Embryonic facial prominence (tissue), 1 donor: ENCODE data around the gene TMEM248.
"Not testable (repeated sequence)": the region's sequence is repeated elsewhere in the genome, so short reads cannot be mapped to it uniquely, and the experiment has no call there.

Experiments
- DNase-seq: peaks from one replicate; pipeline ENCODE4 v3.0.0-alpha.2; 2016; ENCODE audit errors: extremely low spot score

TMEM248 gene

DNA sequence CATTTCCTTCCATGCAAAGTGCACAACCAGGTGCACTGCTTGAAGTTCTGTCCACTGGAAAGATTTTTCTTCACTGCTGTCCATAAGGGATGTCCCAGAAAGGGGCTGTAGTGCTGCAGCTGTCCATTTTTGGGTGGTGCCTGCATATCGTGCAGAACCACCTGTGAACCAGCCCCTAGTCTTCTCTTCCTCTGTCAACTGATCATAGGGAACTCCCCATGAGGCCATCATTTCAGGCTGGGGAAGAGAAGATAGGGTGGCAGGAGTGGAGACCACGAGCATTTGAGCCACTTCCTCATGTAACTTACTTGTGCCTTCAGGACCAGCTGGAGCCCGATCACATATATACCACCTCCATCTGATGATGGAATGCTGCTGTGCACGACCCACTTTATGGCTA, 12.4 kb upstream of the TMEM248 start:
- DNase-seq: not testable (repeated sequence)

DNA sequence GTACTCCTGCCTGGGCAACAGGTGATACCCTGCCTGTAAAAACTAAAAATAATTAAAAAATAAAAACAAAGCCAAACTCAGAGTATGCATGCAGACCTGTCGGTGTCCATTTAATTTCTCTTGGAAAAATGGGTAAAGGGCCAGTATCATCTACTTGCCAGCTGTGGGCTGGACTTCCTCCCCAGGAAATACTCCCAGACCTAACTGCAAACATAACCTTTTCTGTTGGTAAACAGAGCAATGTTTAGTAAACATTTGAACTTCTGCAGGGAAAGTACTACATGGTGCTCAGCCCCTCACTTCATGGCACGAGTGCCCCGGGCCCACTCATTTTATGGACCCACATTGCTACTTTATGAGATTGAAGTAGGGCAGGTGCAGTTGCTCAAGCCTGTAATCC, 10.2 kb upstream of the TMEM248 start:
- no peak for DNase-seq

DNA sequence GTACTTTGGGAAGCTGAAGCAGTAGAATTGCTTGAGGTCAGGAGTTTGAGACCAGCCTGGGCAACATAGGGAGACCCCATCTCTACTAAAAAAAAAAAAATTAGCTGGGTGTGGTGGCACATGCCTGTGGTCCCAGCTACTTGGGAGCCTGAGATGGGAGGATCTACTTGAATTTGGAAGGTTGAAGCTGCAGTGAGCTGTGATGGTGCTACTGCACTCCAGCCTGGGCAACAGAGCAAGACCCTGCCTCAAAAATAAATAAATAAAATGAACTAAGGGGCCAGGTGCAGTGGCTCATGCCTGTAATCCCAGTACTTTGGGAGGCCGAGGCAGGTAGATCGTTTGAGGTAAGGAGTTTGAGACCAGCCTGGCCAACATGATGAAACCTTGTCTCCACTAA, 9.8 kb upstream of the TMEM248 start:
- not testable (repeated sequence) for DNase-seq

DNA sequence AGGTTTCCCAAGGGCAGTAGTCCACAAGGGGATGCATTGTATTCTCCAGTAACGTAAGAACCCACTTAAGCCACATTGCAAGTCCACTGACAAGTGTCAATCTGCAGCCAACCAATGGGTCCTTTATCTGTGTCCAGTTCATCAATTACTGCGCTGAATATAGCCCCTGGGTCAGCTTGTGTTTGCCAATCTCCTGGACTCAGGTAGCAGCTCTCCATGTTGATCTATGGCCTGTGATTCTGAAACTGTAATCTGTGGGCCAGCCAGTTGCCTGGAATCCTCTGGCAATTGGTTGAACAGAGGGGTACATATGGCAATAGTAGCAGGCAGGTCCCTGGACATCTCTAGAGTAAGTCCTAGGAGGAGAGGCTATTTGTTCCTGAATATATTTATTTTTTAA, 8.8 kb upstream of the TMEM248 start:
- DNase-seq: no peak

DNA sequence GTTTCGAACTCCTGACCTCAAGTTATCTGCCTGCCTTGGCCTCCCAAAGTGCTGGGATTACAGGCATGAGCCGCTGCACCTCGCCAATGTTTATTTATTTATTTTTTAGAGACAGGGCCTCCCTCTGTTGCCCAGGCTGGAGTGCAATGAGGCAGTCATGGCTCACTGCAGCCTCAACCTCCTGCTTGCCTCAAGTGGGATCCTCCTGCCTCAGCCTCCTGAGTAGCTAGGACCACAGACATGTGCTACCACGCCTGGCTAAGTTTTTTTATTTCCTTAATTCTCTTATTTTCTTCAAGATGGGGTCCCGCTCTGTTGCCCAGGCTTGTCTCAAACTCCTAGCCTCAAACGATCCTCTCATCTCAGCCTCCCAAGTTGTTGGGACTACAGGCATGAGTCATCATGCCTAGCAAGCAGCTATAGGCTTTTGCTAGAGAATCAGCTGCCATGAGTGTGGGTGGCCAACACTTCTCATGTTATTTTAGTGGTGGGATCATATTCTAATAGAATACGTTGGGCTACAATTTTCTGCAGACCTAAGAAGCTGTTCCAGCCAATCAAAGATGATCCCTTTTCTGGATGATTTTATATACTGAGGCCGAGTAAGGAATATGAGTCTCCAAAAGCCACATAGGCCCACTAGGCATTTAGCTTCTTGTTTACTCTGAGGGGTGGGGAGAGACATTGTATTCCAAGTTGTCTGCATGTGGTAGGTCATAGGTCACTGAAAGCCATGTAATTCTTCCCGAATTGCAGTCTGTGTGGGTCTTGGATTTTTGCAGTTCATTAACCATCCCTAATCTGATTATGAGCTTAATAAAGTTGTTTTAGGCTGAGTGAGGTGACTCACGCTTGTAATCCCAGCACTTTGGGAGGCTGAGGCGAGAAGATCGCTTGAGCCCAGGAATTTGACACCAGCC, 7.6 kb upstream of the TMEM248 start:
- no peak for DNase-seq

DNA sequence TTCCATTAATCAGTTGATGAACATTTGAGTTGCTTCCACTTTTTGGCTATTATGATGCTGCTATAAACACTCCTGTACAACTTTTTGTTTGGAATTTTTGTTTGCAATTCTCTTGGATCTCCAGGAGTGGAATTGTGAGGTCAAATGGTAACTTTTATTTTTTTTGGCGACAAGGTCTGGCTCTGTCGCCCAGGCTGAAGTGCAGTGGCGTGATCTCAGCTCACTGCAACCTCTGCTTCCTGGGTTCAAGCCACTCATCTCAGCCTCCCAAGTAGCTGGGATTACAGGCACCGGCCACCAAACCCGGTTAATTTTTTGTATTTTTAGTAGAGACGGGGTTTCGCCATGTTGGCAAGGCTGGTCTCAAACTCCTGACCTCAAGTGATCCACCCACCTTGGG, 3.1 kb upstream of the TMEM248 start:
- not testable (repeated sequence) for DNase-seq

- DNase-seq: no peak
Measured at GRCh38 chr7:66919304-66919703, 1.7 kb upstream of the TMEM248 start.

- no peak for DNase-seq
Measured at GRCh38 chr7:66919704-66920103, 1.3 kb upstream of the TMEM248 start.

DNA sequence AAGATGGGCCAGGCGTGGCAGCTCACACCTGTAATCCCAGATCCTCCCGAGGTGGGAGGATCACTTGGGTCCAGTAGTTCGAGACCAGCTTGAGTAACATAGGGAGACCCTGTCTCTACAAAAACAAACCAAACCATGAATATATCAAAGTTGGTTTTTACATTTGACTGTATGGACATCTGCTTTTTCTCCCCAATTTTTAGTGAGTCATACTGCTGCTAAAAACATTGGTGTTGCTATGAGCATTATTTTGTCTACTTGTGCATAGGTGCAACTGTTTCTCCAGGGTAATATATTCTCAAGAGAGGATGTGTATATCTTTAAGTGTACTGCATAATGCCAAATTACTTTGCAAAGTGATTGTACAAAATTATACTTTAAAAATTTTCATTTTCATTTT, 769 bp upstream of the TMEM248 start:
- no peak for DNase-seq

DNA sequence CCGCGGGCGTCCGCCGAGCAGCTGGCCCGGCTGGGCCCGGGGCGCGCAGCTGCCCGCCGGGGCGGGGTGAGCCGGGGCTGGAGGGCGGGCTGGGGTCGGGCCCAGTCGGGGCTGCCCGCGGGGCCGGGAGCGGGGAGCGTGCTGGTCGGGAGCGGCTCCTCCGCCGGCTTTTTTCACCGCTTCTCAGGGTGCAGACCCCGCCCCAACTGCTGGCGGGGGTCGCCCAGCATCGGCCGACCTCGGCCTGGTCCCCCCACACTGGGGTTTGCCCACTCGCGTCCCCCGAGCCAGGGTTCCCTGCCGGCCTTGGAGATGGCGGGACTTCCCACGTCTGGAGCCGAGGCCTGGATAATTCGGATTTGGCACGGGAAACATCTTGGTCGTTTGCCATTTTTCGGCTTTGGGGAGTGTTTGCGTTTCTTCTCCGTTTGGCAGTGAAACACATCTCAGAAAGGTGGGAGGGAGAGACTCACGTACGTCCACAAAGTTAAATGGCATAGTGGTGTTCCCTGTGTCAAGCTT, 432 bp downstream of the TMEM248 start:
- peak; percentile 25 for DNase-seq

- no peak for DNase-seq
Measured at GRCh38 chr7:66921918-66922486, 977 bp downstream of the TMEM248 start.

DNA sequence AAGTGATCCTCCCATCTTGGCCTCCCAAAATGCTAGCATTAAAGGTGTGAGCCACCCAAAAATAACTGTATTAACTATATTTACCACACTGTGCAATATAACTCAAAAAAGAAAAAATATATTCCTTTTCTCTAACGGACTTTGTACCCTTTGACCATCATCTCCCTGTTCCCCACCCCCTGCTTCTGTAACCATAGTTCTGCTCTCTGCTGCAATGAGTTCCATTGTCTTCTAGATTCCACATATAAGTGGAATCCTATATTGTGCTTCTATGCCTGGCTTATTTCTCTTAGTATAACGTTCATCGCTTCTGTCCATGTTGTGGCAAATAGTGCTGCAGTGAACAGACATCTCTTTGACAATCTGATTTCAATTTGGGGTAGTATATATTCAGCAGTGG, 4.2 kb downstream of the TMEM248 start:
- no peak for DNase-seq

DNA sequence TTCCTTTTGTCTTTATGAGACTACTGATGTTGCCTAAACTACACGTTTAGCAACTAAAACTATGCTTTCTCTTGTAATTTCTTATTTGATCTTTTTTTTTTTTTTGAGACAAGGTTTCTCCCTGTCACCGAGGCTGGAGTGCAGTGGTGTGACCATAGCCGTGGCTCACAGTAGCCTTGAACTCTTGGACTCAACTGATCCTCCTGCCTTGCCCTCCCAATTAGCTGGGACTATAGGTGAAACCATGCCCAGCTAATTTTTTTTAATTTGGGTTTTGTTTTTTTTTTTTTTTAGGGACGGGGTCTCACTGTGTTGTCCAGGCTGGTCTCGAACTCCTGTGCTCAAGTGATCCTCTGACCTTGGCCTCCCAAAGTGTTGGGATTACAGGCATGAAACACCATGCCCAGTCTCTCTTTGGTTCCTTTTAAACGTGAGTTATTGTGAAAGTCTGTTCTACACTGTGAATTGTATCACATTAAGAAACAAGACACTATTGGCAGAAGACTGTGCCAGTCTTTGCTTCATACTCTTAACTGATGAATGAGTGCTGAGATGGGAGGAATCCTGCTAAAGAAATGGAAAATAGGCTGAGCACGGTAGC, 6.4 kb downstream of the TMEM248 start:
- no peak for DNase-seq

- no peak for DNase-seq
Measured at GRCh38 chr7:66928388-66928787, 7.4 kb downstream of the TMEM248 start.

- no peak for DNase-seq
Measured at GRCh38 chr7:66929165-66929564, 8.1 kb downstream of the TMEM248 start.

GRCh38 chr7:66929935-66930334, 8.9 kb downstream of the TMEM248 start:
- DNase-seq: no peak

DNA sequence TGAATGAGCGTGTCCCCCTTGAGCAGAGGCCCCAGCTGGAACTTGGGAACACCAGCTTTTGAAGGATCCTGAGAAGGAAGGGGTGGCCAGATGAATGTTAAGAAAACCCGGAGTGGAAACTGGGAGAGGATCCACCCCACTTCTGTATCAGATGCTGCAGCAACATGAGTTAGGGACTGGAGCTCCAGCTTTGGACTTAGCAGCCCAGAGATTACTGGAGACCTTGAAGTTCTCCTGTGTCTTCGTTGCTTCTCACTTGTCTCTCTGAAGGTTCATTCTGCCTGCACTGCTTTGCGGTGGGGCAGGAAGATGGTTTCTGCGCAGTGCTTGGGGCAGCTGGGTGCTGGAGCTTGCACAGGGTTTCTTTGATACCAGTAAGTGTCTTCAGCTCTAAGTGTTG, 9.3 kb downstream of the TMEM248 start:
- no peak for DNase-seq

DNA sequence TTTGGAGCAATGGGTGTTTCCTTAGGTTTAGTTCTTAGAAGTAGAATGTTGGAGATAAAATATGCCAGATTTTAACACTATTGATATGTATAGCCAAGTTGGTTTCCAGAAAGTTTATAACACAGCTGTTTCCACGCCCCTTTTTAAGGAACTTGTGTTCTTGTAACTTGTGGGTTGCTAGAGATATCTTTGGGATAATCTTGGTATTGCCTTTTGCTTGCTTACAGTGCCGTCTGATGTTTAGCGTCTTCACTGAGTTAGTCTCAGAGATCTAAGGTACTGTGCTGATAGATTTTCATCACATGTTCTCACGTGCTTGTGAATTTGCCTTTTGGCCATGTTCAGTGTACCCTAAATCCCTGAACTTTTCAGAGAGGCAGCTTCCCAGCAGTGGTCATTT, 12.4 kb downstream of the TMEM248 start:
- no peak for DNase-seq

- no peak for DNase-seq
Measured at GRCh38 chr7:66937940-66938339, 16.9 kb downstream of the TMEM248 start.

DNA sequence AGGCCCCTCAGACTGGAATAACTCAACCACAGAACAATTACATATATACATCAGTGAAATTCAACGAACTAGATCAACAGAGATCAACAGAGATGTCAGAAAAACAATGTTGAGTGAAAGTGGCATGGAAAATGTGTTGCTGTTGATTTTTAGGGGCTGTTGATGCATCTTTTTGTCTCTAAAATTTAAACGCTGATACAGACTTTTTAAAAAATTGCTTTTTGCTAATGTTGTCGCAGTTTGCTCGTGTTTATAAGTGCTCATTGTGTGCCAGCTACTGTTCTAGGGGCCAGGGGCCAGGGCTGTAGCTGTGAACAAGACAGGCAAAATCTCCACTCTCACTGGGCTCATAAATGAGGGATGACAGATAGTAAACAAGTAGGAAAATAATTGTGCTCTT, 18.3 kb downstream of the TMEM248 start:
- DNase-seq: no peak

- no peak for DNase-seq
Measured at GRCh38 chr7:66946545-66946944, 25.5 kb downstream of the TMEM248 start.

GRCh38 chr7:66948480-66949109, 27.6 kb downstream of the TMEM248 start:
- no peak for DNase-seq
